Activated CD8-positive, alpha-beta T cell treated with anti-CD3 and anti-CD28 coated beads for 36 hours (primary cell): ENCODE measurements around the gene ALG8. TPM values are rescaled to one million over a fixed set of nuclear protein-coding genes. Genes with fewer than 3 reads are reported as not detected.
"Not testable (repeated sequence)": the region's sequence is repeated elsewhere in the genome, so short reads cannot be mapped to it uniquely, and the experiment has no call there.

Experiments
- ATAC-seq: fragments of 200-7000 bp; cut with Tn5 transposase; one replicate; pipeline ENCODE4 v1.10.0; 2021; ENCODE audit warnings: mild to moderate bottlenecking, moderate library complexity
- CTCF ChIA-PET: fragments of 350-600 bp; sonication (Branson Sonifier 250); formaldehyde crosslinking; loops from one replicate; lab custom pipeline; 2021; ENCODE audit warnings: antibody characterized with exemption; lab: Charles Lee
- POLR2A ChIA-PET: fragments of 350-600 bp; sonication (Branson Sonifier 250); formaldehyde crosslinking; loops from one replicate; lab custom pipeline; 2021; ENCODE audit warnings: antibody characterized with exemption; lab: Charles Lee
- DNase-seq: peaks from one replicate; pipeline ENCODE4 v3.0.0-alpha.2; 2020
- H3K27ac Mint-ChIP-seq: one replicate; pipeline ENCODE4 v1.8.0; 2021; ENCODE audit warnings: mild to moderate bottlenecking, mixed read lengths
- H3K27me3 Mint-ChIP-seq: one replicate; pipeline ENCODE4 v1.8.0; 2021; ENCODE audit warnings: mixed read lengths
- H3K36me3 Mint-ChIP-seq: one replicate; pipeline ENCODE4 v1.8.0; 2021; ENCODE audit warnings: low read depth, mixed read lengths
- H3K4me1 Mint-ChIP-seq: one replicate; pipeline ENCODE4 v1.8.0; 2021; ENCODE audit warnings: low read depth, mixed read lengths
- H3K4me3 Mint-ChIP-seq: one replicate; pipeline ENCODE4 v1.8.0; 2021; ENCODE audit warnings: mild to moderate bottlenecking, moderate library complexity, mixed read lengths
- H3K9me3 Mint-ChIP-seq: one replicate; pipeline ENCODE4 v1.8.0; 2021; ENCODE audit warnings: mixed read lengths
- CTCF ChIP-seq: fragments of 200-600 bp; IDR thresholded peaks from one replicate; pipeline ENCODE4 v1.8.0; 2022; ENCODE audit warnings: antibody characterized with exemption, mild to moderate bottlenecking
- intact Hi-C: fragments of 100-400 bp; cut with micrococcal nuclease; formaldehyde crosslinking; loops from one replicate; pipeline ENCODE4 v1.10.0; 2022
- total RNA-seq, 2 experiments: library from RNA; stranded (reverse); gene quantifications; one replicate each; pipeline ENCODE4 v1.2.3, GENCODE V29; 2021

Gene ALG8
- total RNA-seq, 2 experiments from 2014 or later: 45.5 to 47.7 TPM

GRCh38 chr11:78099666-78100065 is 39.8 kb downstream of the ALG8 start:
- H3K4me3 Mint-ChIP-seq: no peak overlapping the region
- H3K9me3 Mint-ChIP-seq: no peaks in the 10 kb centered on the region
- DNase-seq (no peak), ATAC-seq (no peak)
- peaks cover 7% of the 10 kb centered on the region for H3K4me1 Mint-ChIP-seq
- no peak overlapping the region for H3K27ac Mint-ChIP-seq
- H3K27me3 Mint-ChIP-seq: no peaks in the 10 kb centered on the region
- ChIA-PET CTCF (no interaction called here), POLR2A (no interaction called here)
- TF ChIP-seq CTCF: no peak
- H3K36me3 Mint-ChIP-seq: peaks cover 45% of the 10 kb centered on the region
- intact Hi-C loops: no loop called here

- H3K36me3 Mint-ChIP-seq: peaks cover 47% of the 10 kb centered on the region
- TF ChIP-seq CTCF: no peak
- ChIA-PET CTCF (no interaction called here), POLR2A (interaction anchor here (1.4 kb wide), 1 partner anchor 18 kb away, joined by 4 read pairs; the partner anchor contains the start of gene NDUFC2)
- H3K4me1 Mint-ChIP-seq: peaks cover 13% of the 10 kb centered on the region
- ATAC-seq (no peak), DNase-seq (no peak)
- intact Hi-C loops: no loop called here
- no peak overlapping the region for H3K27ac Mint-ChIP-seq
- H3K9me3 Mint-ChIP-seq: no peaks in the 10 kb centered on the region
- no peaks in the 10 kb centered on the region for H3K27me3 Mint-ChIP-seq
- no peak overlapping the region for H3K4me3 Mint-ChIP-seq
Measured at GRCh38 chr11:78097666-78098385, 41.6 kb downstream of the ALG8 start.

DNA sequence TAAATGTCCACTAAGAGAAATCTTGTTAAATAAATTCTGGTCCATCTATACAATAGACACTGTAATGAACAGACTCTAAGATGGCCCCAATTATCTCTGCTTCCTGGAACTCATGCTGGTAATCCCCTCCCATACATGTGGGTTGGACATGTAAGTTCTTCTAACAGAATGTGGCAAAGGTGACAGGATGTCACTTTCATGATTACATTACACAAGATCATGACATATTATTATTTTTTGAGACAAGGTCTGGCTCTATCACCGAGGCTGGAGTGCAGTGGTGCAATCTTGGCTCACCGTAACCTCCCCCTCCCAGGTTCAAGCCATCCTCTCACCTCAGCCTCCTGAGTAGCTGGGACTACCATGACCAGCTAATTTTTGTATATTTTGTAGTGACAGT is 45.2 kb downstream of the ALG8 start:
- intact Hi-C loops: no loop called here
- Mint-ChIP-seq H3K4me3 (no peak overlapping the region), H3K27ac (peak overlapping the region; percentile 89), H3K36me3 (peaks cover 29% of the 10 kb centered on the region), H3K27me3 (no peaks in the 10 kb centered on the region), H3K9me3 (no peaks in the 10 kb centered on the region), H3K4me1 (peaks cover 13% of the 10 kb centered on the region)
- peak; percentile 62 for DNase-seq
- POLR2A ChIA-PET: interaction anchor here (1.5 kb wide), 1 partner anchor 8 kb away, joined by 3 read pairs; no protein-coding TSS in a partner anchor
- CTCF ChIA-PET: interaction anchor here (1.4 kb wide), 1 partner anchor 29 kb away, joined by 3 read pairs; no protein-coding TSS in a partner anchor
- TF ChIP-seq CTCF: no peak
- peak; percentile 99 for ATAC-seq

GRCh38 chr11:78086521-78087074 is 52.8 kb downstream of the ALG8 start:
- H3K36me3 Mint-ChIP-seq, DNase-seq, H3K27ac Mint-ChIP-seq, H3K4me1 Mint-ChIP-seq, ATAC-seq, H3K9me3 Mint-ChIP-seq, CTCF ChIA-PET, intact Hi-C loops, H3K27me3 Mint-ChIP-seq, H3K4me3 Mint-ChIP-seq: not testable (repeated sequence)
- POLR2A ChIA-PET: interaction anchor here (0.9 kb wide), 1 partner anchor 8 kb away, joined by 3 read pairs; no protein-coding TSS in a partner anchor

DNA sequence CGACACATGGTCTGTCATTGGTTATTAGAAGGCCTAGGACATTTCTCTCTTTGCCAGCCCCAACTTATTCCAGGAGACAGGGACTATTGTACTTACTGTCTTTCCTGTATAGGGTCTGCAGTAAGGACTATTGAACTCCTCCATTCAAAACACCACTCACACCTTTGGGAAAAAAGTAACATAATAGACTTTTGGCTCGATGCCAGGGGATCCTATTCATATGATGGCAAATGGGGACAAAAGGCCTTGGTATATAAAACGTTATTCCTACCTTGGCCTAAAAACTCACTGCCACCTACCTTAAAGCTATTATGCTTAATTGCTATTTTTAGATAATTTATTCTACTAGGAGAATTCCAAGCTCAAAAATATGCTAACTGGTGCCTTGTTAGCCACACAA is 53.5 kb downstream of the ALG8 start:
- Mint-ChIP-seq H3K36me3 (no peaks in the 10 kb centered on the region), H3K9me3 (no peaks in the 10 kb centered on the region), H3K4me1 (peaks cover 11% of the 10 kb centered on the region), H3K27me3 (no peaks in the 10 kb centered on the region), H3K4me3 (no peak overlapping the region), H3K27ac (no peak overlapping the region)
- TF ChIP-seq CTCF: no peak
- no peak for ATAC-seq
- CTCF ChIA-PET: no interaction called here
- POLR2A ChIA-PET: interaction anchor here (0.9 kb wide), 1 partner anchor 9 kb away, joined by 3 read pairs; no protein-coding TSS in a partner anchor
- intact Hi-C loops: no loop called here
- no peak for DNase-seq

GRCh38 chr11:78084506-78084905 is 54.9 kb downstream of the ALG8 start:
- CTCF ChIA-PET, intact Hi-C loops, H3K36me3 Mint-ChIP-seq, H3K27ac Mint-ChIP-seq, ATAC-seq, H3K9me3 Mint-ChIP-seq, H3K27me3 Mint-ChIP-seq, DNase-seq, H3K4me3 Mint-ChIP-seq: not testable (repeated sequence)
- POLR2A ChIA-PET: interaction anchor here (1.0 kb wide), 1 partner anchor 11 kb away, joined by 4 read pairs; no protein-coding TSS in a partner anchor
- peaks cover 16% of the 10 kb centered on the region for H3K4me1 Mint-ChIP-seq
